Islet precursor cell (in vitro differentiated cells): ENCODE measurements around the gene FSTL4.

Experiments
- DNase-seq: peaks from one replicate; pipeline ENCODE4 v3.0.0-alpha.2; 2018

The FSTL4 gene

DNA sequence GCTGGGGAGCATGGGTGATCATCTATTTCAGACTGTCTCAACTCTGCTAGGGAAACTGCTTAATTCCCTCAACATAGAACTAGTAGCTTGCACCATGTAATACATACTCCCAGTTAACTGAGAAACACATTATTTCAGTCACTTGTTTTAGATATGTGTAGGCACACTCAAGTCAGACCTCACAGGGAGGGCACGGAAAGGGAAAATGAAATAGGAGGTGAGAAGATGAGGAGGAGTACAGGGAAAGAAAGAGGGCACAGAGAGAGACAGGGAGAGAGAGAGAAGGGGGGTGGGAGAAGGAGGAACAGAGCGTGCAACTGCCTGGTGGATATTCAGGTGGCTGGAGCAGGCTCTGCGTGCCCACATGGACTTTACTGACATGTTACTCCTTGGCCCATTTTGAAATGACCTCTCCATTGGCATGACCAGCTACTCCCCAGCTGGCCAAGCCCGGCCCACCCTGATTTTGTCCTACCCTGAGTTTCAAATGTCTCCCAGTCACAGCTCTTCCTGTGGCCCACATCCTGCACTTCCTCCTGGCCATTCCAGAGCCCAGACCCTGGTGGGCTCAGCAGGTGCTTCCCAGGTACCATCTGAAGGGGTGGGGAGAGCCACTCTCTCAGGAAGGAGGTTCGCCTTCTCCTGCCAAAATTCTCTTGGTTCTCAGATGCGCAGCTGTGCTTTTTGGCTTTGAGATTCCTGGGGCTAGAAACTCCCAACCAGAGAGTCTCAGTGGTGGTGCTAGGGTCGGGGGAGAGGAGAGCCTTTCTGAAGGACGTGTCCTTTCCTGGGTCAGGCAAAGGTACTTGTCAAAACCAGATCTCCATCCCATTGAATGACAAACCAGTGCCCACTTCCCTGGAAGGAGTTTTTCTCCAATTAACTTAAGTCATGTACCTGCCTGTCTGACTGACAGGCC lies 229.4 kb downstream of the FSTL4 start:
- DNase-seq: peak; percentile 29

DNA sequence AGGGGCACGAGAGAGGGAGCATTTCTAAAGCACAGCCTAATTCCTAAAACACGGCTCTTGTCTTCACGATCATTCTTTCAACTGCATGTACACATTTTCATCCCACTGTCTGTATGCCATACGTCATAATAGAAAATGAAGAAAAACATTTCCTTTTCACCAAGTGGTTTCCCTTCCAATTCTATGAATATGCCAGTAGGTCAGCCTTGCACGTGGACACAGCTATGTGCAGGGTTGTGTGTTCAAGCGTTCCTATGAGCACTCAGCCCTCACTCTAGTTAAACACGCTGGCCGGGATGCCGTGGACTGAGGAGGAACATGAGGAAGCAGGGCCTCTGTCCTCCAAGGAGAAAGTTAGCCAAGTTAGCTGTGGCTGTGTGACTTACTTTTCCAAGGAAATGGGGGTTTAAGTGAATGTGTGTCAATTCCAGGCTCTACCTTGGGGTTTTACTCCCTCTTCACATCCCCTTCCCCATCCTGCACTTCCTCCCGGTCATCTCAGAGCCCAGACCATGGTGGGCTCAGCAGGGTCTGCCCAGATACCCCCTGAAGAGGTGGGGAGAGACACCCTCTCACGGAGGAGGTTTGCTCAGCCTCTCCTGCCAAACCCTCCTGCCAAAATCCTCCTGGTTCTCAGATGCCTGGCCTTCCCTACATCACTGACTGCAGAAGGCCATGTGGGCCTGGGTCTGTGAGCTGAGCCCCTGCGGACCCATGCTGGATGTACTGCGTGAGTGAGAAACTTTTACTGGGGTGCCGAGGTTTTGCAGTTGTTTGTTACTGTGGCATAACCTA lies 230.6 kb downstream of the FSTL4 start:
- peak; percentile 42 for DNase-seq

DNA sequence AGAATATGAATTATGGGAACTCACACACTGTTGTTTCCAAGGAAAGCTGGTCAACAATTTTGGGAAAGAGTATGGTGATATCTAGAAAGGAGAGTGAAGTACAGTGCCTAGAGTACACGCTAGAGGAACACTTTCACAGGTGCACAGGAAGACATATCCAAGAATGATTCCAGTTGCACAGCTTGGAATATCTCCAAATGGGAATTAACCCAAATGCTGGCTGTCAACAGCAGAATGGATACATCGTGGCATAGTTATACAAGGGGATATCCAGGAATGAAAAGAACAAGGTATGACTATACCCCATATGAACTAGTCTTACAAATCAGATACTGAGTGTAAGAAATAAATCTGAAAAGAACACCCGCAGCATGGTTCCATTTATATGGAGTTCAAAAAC lies 231.3 kb downstream of the FSTL4 start:
- DNase-seq: no peak

DNA sequence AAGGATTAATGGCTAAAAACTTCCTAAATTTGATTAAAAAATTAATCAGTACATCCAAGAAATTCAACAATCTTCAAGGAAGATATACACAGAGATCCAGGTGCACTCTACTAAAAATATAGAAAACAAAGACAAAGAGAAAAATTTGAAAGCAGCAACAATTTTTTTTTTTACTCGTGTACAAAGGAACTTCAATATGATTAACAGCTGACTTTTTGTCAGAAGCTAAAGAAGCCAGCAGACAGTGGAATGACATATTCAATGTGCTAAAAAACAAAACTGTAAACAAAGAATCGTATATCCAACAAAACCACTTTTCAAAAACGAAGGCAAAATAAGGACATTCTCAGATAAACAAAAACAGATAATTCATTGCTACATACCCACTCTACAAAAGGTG lies 234.6 kb downstream of the FSTL4 start:
- DNase-seq: no peak

DNA sequence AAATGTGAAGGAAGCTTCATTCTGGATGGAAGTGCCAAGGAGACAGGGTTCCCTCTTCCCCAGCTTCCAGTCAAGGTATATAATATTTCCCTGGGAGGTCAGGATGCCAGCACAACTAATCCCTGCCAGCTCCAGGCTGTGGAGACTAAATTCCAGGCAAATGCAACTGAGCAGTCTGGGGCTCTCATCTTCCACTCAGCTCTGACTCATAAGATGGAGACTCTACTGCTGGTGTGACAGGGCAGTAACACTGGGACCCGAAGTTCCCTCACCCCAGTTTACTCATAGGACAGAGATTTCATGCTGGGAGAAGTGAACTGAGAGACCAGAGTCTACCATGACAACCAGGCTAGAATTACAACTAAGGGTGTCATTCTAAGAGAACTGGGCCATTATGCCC lies 235.4 kb downstream of the FSTL4 start:
- no peak for DNase-seq

DNA sequence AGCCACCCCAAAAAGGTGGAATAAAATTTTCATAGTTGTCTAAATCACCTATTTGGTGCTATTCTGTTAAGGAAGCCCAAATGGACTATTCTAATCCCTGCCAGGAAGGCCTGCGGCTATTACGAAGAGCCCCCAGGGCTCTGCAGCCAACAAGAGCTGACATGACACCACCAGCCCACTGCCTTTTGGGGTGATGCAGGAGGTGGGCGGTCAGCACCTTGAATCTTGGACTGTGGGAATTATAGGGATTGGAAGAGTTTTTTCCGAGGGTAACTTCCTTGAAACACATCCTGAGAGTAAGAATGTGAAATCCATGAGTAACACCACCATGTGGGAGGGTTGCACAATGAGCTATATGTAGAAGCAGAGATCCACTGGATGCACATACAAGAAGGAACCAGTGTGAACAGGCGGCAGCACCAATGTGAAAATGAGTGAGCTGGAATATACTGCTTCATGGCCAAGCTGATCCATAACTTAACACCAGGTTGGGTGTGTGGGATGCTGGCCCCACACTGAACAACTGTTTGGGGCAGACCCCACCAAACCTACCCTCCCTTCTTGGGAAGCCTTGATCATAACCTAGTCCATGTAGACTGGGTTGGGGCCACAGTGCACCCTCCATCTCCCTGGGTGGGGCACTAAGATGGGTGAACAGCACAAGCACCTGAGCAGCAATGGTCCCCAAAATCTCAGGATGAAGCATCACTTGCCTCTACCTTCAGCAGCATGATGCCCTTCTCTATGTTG lies 239.0 kb downstream of the FSTL4 start:
- no peak for DNase-seq

DNA sequence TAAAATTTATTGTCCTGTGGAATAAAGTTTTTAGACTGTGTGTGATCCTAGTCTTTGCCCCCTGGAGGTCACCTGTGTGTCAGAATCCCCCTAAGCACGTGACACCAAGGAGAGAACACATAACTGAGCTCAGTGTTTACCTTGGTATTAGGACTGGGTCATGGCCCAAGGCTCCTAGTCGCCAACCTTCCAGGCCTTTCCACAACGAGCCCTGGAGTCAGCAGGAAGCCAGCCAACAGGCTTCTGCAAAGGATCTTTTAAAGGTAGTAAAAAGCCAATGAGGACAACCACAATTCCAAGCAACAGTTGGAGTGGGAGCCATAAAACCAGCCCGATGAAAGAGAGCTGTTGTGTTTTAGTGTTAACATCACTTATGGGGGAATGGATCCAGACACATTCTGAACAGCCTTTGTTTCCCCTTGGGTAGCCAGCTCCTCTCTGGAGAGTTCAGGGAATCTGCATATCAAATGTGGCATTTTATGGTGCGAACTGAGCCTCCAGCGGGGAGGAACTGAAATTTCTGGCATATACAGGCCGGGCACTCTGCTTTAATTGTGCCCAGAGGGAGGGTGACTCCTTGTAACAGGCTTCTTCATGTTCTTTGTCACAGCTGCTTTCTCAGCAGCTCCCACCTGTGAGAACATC lies 239.9 kb downstream of the FSTL4 start:
- peak; percentile 49 for DNase-seq

DNA sequence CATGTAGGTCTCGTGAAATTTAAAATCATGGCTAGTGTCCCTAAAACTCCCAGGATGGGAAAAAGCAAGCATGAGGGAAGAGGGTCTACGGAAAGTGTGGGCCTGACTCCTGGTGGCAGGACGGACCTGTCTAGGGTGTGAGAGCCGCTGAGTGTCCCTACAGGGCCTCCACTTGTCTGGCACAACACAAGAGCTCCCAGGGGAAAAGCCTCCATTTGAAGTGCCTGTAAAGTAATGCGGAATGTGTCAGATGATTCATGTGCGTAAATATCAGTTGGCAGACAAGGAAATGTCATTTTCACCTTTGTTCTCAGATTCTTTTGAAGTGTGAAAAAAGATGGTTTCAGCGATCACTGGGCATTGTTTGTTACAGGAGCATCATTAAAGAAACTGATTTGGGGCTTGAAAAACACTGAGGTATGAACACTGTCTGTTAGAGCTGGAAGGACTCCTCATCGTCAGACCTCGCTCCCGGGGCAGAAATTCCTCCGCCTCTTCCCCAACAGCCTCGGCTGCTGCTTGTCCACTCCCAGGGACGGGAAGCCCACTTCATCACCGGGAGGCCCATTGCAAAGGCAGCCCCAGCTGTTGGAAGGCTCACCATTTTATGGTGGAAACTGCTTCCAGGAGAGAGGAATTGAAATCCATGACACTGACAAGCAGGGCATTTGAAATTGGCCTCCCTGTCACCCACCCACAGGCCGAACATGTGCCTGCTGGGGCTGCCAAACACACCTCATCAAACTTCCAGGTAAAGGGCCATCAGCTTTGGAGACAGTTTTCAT lies 240.8 kb downstream of the FSTL4 start:
- peak; percentile 45 for DNase-seq

DNA sequence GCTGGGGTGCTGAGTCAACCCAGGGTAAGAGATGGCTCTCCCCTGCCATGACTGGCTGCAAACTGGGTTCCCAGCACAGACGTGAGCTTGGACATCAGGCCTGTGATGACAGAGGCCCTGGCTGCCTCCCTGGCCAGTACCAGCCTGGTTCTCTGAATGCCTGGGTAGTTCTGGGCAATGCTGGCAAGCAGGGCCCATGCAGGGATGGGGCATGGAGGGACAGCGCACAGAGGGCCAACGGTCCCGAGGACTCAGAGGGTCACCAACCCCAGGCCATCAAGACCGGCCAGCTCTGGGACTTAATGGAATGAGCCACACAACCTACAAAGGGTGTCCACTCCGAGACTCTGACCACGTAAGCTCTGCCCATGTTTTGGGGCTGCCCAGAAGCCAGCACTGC lies 241.4 kb downstream of the FSTL4 start:
- DNase-seq: peak; percentile 43

DNA sequence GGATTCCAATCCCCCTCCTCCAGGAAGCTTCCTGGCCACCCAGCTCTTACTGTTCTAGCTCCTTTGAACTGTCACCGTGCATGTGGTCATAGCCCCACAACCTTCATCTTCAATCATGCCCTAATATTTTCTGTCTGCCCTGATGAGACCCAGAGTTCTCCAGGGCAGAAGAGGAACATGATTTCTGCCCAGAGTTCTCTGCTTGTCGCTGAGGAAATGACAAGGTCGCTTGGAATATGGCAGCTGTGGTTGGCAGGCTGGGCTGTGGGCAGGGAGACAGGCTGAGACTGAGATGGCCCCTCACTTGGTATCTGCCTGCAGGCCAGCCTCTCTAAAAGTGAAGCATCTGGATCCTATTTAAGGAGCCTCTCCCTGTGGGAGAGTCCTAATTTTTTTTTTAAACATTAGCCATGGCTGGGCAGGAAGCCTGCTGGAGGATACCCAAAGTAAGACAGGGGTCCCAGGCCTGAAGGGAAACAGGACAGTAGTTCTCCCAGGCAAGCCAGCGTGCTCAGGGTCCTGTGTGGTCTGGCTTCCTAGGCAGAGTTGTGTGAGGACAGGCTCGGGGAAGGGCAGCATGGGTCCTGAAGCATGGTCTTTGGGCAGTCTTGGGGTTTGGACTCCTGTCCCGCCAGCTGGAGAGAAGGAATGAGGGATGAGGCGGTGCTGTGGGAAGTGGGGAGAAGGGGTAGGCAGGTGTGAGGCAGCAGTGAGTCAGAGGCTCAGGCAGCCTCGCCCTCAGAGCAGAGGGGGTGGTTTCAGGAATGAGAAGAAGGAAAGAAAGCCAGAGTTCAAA lies 242.1 kb downstream of the FSTL4 start:
- no peak for DNase-seq

DNA sequence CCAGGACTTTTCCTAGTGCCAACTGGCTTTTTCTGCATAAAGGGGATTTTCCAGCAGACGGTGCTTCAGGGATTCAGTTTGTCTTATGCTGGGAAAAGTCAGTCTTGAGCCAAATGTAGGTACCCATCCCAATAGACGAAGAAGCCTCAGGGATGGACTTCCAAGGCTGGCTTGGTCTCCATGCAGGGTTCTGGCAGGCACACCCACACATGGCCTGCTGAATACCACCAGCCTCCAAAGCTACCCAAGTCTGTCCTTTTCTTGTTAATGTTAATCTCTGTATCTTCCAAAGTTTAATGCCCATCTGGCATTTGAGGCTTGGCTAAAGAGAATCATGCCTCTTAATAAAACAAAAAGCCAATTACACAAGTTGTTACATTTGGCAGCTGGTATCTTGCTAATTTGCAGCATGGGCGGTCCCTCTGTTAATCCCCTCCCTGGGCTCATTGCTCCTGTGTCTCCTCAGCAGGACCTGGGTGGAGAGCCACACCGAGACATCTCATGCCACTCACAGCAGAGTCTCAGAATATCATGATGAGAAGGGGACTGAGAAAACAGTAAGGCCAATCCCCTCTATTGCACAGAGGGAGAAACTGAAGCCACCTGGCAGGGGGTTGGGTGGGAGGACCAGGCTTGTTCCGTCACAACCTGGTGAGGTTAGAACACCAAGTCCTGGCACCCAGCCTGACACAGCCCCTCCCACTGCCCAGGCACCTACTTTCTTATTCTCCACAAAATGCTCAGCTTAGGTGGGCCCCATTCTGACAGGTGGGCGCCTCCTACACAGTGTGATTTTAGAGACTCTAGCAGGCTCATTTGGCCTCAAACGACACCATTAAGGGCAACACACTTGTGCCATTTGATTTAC lies 243.2 kb downstream of the FSTL4 start:
- DNase-seq: no peak

DNA sequence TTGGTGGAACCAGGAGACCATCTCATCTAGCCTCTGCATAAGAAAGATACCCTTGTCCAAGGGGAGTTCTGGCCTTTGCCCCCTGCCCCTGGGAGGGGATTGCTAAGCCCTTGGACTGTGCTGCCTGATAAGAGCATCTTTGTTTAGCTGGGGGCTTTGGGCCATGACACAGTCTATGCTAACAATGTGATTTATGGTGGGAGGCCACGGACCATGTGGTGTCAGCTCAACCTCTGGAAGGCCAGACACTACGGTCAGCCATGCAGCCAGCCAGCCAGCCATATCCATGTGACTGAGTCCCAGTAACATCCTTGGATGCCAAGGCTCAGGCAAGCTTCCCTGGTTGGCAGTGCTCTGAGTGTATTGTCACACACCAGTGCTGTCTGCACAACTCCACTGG lies 244.4 kb downstream of the FSTL4 start:
- no peak for DNase-seq

DNA sequence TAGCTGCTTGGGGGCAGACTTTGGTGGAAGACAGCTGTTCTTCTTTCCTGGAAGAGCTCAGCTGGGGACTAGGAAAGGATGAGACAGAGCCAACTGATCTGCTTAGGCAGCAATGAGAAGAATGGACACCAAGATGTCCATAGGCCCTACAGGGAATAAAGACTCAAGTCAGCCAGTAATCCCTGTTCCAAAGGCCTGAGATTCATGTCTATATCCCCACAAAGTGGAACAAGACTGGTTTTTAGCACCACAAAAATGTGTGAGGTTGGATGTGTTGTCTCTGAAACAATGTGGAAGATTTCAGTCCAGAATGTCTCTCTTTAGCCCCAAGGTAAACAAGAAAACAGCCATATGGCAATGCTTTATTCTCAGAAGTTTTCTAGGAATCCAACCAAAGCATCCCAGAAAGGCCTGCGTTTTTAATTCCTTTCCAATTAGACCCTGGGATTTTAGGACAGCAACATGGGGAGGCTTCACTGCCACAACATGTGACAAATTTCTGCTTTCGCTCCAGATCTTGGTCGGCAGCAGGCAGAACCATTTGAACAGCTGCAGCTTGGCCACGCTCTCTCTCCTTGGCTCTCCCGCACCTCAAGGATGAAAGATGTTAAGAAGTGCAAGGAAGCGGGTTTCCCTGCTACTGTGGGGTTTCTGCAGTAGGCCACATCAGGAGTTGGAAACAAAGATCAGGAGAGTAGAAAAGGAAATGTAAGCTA lies 245.1 kb downstream of the FSTL4 start:
- DNase-seq: no peak

DNA sequence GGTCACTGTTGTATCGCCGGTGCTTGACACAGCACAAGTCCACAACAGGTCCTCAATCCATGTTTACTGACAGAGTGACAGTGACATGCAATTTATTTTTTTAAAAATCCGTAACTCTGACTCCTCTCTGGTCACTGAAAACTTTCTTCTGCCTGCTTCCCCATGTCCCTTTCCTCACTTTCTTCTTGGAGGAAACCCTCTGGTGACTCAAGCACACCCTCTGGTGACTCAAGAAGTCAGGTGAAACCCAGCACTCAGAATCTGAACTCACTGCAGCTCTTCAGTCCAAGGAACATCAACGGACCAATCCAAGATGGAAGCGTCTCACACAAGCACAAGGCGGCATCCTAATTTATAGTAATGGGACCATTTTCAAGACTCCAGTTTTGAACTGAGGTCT lies 245.9 kb downstream of the FSTL4 start:
- DNase-seq: no peak

DNA sequence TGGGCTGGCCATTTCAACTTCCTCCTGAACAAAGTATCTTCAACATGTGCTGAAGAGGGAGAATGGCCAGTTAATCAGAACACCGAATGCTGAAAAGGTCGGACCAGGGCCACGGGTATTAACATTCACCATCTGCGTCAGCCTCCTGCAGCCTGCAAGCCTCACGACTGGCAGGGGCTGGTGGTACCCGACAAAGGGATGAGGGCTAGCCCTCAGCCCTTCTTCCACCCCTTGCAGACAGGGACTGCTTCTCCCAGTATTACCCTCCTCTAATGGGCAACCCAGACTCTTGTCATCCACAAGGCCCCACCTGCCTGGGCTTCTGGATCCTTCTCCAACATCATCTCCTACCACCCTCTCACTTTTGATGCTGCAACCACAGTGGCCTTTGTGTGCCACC lies 246.6 kb downstream of the FSTL4 start:
- no peak for DNase-seq

DNA sequence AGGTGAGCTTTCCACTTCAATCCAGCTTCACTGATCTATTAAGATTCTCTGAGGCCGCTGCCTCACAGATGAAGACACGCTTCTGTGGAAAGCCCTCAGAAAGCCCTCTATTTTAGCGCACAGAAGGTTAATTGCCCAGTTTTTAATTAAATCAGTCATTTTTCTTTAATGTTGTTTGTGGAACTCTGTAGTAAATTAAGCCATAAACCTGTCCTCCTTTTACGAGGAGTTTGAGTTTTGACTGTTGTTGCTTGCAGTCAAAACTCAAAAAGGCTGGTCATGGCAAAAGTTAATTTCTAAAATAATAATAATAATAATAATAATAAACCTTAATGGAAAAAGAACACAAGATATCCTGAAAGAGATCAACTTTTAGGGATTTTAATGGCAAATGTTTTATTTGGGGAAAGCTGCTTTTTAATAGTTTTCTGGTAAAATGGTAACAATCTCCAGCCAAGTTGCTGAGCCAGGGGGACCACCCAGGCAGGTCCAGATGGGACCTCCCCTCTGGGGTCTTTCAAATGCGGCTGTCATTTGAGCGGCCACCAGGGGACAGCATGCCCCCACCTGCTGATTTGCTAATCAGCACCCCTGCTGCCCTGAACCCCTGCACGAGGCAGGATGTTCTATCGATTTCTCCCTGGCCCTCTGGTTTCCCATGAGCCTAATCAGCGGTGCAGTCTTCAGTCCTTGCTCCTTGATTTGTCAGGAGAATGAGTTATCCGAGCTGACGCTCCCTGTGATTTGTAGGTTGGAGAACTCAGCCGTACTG lies 247.2 kb downstream of the FSTL4 start:
- peak; percentile 51 for DNase-seq

DNA sequence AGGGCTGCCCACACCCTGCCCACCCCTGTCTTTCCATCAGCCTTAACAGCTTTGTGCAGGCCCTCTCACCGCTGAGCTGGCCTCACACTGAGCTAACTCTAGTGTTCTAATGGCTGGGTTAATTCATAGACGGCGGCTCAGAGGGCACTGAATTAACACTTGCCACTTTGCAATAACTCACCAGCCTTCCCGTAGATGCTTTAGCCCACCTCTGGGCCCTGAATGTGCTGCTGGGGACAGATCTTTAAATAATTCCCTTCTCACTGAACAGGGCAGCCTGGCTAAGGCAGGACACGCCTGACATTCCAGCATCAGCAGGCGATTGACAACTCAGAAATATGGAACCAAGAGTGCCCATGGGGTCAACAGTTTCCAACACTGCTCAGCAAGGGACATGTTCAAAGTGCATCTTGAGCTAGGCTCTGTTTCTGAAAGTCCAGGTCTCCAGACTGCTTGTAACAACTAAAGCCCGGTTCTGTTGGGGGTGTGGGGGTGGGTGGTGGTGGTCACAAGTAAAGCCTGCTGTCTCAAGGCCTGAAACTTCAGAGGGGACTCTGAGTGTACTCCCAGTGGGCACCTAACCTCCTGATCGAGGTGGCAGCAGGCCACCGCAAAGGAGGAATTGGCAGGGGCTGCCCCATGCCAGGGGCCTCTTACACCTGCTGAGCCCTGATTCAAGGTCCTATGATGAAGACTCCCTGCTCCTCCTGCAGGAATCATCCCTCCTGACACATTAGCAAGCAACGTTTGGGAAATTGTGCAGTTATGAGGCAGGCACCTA lies 248.3 kb downstream of the FSTL4 start:
- DNase-seq: peak; percentile 47

DNA sequence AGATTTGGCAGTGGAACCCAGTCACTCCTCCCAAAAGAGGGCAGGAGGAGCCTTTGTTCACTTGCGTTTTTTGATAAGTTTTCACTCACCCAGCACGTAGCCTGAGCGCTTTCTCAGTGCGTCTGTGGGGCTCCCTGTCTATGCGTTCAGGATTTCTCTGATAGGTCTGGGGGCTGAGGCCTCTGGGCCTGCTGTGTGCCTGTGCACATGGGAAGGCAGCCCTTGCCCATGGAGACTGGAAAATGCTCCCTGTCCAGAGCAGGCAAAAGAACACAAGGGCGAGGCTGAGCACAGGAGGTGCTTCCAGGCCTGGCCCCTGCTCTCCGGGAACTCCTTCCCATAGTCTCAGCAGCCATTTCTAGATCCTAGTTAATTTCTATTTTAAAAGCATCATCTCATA lies 249.9 kb downstream of the FSTL4 start:
- DNase-seq: peak; percentile 46
